Fibroblast of lung (primary cell): ENCODE results near the gene TNPO3.

Experiments
- CTCF ChIP-seq, 2 donors: IDR thresholded peaks in 1 of 2; conservative IDR thresholded peaks in 1 of 2; 1 replicate in 1 of 2; 2 replicates in 1 of 2; pipeline ENCODE4 v1.5.1; 2011 to 2012; ENCODE audit warnings: low read length in 2 of 2, control low read depth in 1 of 2, inconsistent platforms in 1 of 2, low read depth in 1 of 2, mild to moderate bottlenecking in 1 of 2
- EZH2 ChIP-seq: IDR thresholded peaks from 2 replicates; pipeline ENCODE4 v1.5.1; 2012; ENCODE audit warnings: low read length, control low read depth, mild to moderate bottlenecking; ENCODE audit errors: missing control alignments

- TF ChIP-seq CTCF (conservative IDR thresholded peaks at IDR 0.05 in 1 of 2, IDR thresholded peaks at IDR 0.05 in 1 of 2; ENCODE audit: low read depth in 1 of 2, low read length in 2 of 2) (no peak), EZH2 (no peak)
These were observed 2.5 kb downstream of the TNPO3 start for GRCh38 chr7:129052441-129052840.
